Thymus (tissue), 11 donors: ENCODE measurements around the gene BCAR3. TPM values are rescaled to one million over a fixed set of nuclear protein-coding genes. Genes with fewer than 3 reads are reported as not detected.

ENCODE experiments used
- DNase-seq, 9 donors: peaks; one replicate each; pipeline ENCODE4 v3.0.0-alpha.2; 2013; ENCODE audit warnings: low spot score in 9 of 9, low read depth in 6 of 9, missing footprints in 1 of 9
- H3K27ac ChIP-seq, 2 donors: one replicate each; pipeline ENCODE4 v1.5.1; 2013; ENCODE audit warnings: control low read depth in 1 of 2, low read depth in 1 of 2, low read length in 1 of 2, mild to moderate bottlenecking in 1 of 2, moderate library complexity in 1 of 2
- H3K27me3 ChIP-seq, 2 donors: one replicate each; pipeline ENCODE4 v1.5.1; 2013; ENCODE audit warnings: low read length in 1 of 2; ENCODE audit not compliant: control insufficient read depth in 2 of 2, insufficient read depth in 1 of 2
- H3K36me3 ChIP-seq, 2 donors: one replicate each; pipeline ENCODE4 v1.5.1; 2013; ENCODE audit warnings: low read length in 1 of 2, mild to moderate bottlenecking in 1 of 2, moderate library complexity in 1 of 2; ENCODE audit not compliant: control insufficient read depth in 2 of 2, insufficient read depth in 2 of 2
- H3K4me1 ChIP-seq, 2 donors: one replicate each; pipeline ENCODE4 v1.5.1; 2013; ENCODE audit warnings: low read length in 2 of 2; ENCODE audit not compliant: control insufficient read depth in 2 of 2, insufficient read depth in 2 of 2
- H3K4me3 ChIP-seq, 2 donors: one replicate each; pipeline ENCODE4 v1.5.1; 2013; ENCODE audit warnings: low read length in 2 of 2, control low read depth in 1 of 2, mild to moderate bottlenecking in 1 of 2
- H3K9me3 ChIP-seq, 2 donors: one replicate each; pipeline ENCODE4 v1.5.1; 2013; ENCODE audit warnings: low read length in 1 of 2, mild to moderate bottlenecking in 1 of 2; ENCODE audit not compliant: control insufficient read depth in 2 of 2, insufficient read depth in 1 of 2
- WGBS: extraction: QIAGEN DNeasy Blood & Tissue Kit; methylation state at CpG from one replicate; pipeline ENCODE4 v1.1.7; 2013; 5-methylcytosine and 5-hydroxymethylcytosine counted together
- polyA plus RNA-seq: library from polyadenylated mRNA; stranded (reverse); fragments of 200-250 nt; gene quantifications from one replicate; pipeline ENCODE4 v1.2.3, GENCODE V29; 2013
- total RNA-seq: library from RNA; stranded (reverse); fragments of 120-200 nt; gene quantifications from one replicate; pipeline ENCODE4 v1.2.4, GENCODE V29; 2013
- donor health status: healthy.

Gene BCAR3
- total and polyA plus RNA-seq, 2 donors, result 7.9 to 10.5 TPM

DNA sequence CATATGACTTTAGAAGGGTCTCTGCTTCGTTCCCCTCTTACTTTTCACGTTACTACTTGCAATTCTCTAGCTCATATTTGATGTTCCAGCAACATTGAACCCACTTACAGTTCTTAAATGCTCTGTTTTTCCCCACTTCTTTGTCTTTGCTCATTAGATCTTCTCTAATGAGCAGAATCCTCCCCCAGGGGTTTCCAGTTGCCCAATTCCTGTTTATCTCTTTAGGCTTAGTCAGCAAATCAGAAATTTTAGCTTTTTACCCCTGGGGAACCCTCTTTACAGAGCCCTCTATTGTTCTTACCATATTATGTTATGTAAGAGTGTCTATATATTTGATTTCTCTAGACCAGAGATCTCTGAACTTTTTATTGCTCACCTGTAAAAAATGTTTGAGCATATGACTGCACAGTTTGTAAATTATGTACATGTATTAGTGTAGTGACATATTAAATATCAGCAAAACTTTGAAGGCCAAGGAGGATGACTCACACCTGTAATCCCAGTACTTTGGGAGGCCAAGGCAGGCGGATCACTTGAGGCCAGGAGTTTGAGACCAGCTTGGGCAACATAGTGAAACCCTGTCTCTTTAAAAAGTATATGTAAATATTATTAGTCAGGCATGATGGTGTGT is 162.3 kb downstream of the BCAR3 start:
- DNase-seq, result no peak
- H3K27ac ChIP-seq, result no peak overlapping the region
- no peaks in the 10 kb centered on the region for H3K4me1 ChIP-seq
- H3K9me3 ChIP-seq, result no peaks in the 10 kb centered on the region
- 66% methylated on average over 3 of the region's 3 CpGs for WGBS
- no peaks in the 10 kb centered on the region for H3K27me3 ChIP-seq
- no peaks in the 10 kb centered on the region for H3K36me3 ChIP-seq
- no peak overlapping the region for H3K4me3 ChIP-seq

DNA sequence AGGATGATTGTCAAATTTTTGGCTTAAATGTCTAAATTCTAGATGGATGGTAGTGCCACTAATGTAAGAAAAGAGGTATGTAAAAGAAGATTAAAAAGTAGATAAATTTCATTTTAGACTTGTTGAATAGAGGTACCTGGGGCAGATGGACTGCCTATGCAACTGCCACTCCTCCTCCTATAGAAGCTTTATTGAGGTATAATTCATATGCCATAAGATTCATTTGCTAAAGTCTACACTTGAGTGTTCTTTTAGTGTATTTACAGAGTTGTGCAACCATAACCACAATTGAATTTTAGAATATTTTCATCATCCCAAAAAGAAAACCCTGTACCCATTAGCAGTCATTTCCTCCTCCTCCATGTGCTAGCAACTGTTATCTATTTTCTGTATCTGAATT is 163.1 kb downstream of the BCAR3 start:
- Histone ChIP-seq H3K36me3 (no peaks in the 10 kb centered on the region), H3K4me3 (no peak overlapping the region), H3K4me1 (no peaks in the 10 kb centered on the region), H3K27me3 (no peaks in the 10 kb centered on the region), H3K9me3 (no peaks in the 10 kb centered on the region), H3K27ac (no peak overlapping the region)
- DNase-seq, result no peak

- Histone ChIP-seq H3K27ac (no peak overlapping the region), H3K4me1 (no peaks in the 10 kb centered on the region), H3K9me3 (no peaks in the 10 kb centered on the region), H3K36me3 (no peaks in the 10 kb centered on the region), H3K27me3 (no peaks in the 10 kb centered on the region), H3K4me3 (no peak overlapping the region)
- WGBS, result 97% methylated on average over 5 of the region's 5 CpGs
- no peak for DNase-seq
Measured at GRCh38 chr1:93516164-93516563, 165.5 kb downstream of the BCAR3 start.

Other genes starting within 250 kb of the BCAR3 start
- 8.9 TPM for gene FNBP1L, start 233.7 kb downstream of the BCAR3 start, total RNA-seq
- gene FNBP1L, start 233.7 kb downstream of the BCAR3 start, polyA plus RNA-seq, result 13.1 TPM
- 52.5 TPM for gene DNTTIP2, start 197.4 kb upstream of the BCAR3 start, total RNA-seq
- gene DNTTIP2, start 197.4 kb upstream of the BCAR3 start, polyA plus RNA-seq, result 80.6 TPM
- 3.9 TPM for gene GCLM, start 227.6 kb upstream of the BCAR3 start, total RNA-seq
- gene GCLM, start 227.6 kb upstream of the BCAR3 start, polyA plus RNA-seq, result 8.2 TPM